OCI-LY3 (cell line): ENCODE data around the gene COX7A2.

Experiments
- CTCF ChIP-seq: fragments of 200-600, 300-600 bp; sonication (generic); IDR thresholded peaks from 2 replicates; pipeline ENCODE4 v1.5.1; 2014; ENCODE audit warnings: antibody characterized with exemption, low read length, low read depth
- EZH2phosphoT487 ChIP-seq: fragments of 200-600 bp; shearing (Covaris generic); IDR thresholded peaks from 2 replicates; pipeline ENCODE4 v1.6.1; 2018; ENCODE audit warnings: antibody characterized with exemption, mixed run types, low read depth

- no peak for TF ChIP-seq CTCF
- TF ChIP-seq EZH2phosphoT487 = no peak
Observed at GRCh38 chr6:75257343-75258087, 13.9 kb upstream of the COX7A2 start.
